Prostate gland (tissue), 2 donors: ENCODE measurements around the gene KCNG2. TPM values are rescaled to one million over a fixed set of nuclear protein-coding genes. Genes with fewer than 3 reads are reported as not detected.

ENCODE experiments used
- DNase-seq: peaks from one replicate; pipeline ENCODE4 v3.0.0-alpha.2; 2019; ENCODE audit warnings: low spot score
- H3K27ac ChIP-seq, 2 donors: fragments of 200-600 bp; sonication (generic); 2 replicates each; pipeline ENCODE4 v1.5.1; 2017 to 2019
- H3K27me3 ChIP-seq: fragments of 200-600 bp; sonication (generic); replicated peaks from 2 replicates; pipeline ENCODE4 v1.5.1; 2019; ENCODE audit not compliant: insufficient read depth
- H3K36me3 ChIP-seq, 2 donors: fragments of 200-600 bp; sonication (generic); 1 replicate in 1 of 2; 2 replicates in 1 of 2; pipeline versions ENCODE4 v1.5.1 to v1.8.1; 2017 to 2019
- H3K4me1 ChIP-seq: fragments of 200-600 bp; sonication (generic); replicated peaks from 2 replicates; pipeline ENCODE4 v1.5.1; 2019
- H3K4me3 ChIP-seq, 2 donors: fragments of 200-600 bp; sonication (generic); 2 replicates each; pipeline ENCODE4 v1.5.1; 2017 to 2019
- H3K9me3 ChIP-seq: fragments of 200-600 bp; sonication (generic); 2 replicates; pipeline ENCODE4 v1.5.1; 2017
- CTCF ChIP-seq, 4 experiments: fragments of 200-600 bp in 2 of 4; fragments of 450-650 bp in 2 of 4; sonication (generic) in 2 of 4; IDR thresholded peaks; 1 replicate in 3 of 4; 2 replicates in 1 of 4; pipeline ENCODE4 v1.5.1; 2016 to 2019; ENCODE audit warnings: antibody characterized with exemption in 4 of 4, mild to moderate bottlenecking in 2 of 4, moderate library complexity in 2 of 4
- POLR2A ChIP-seq: fragments of 450-650 bp; IDR thresholded peaks from one replicate; pipeline ENCODE4 v1.6.1; 2016; ENCODE audit warnings: antibody characterized with exemption, mild to moderate bottlenecking
- POLR2AphosphoS5 ChIP-seq: sonication (generic); formaldehyde crosslinking; IDR thresholded peaks from one replicate; pipeline ENCODE4 v1.6.1; 2017; ENCODE audit warnings: antibody characterized with exemption
- WGBS: methylation state at CpG from one replicate; pipeline ENCODE4 v1.1.5; 2018; 5-methylcytosine and 5-hydroxymethylcytosine counted together
- intact Hi-C: fragments of 100-400 bp; cut with DNase I; formaldehyde crosslinking; loops from one replicate; pipeline ENCODE4 v1.14.2; 2022
- total RNA-seq, 2 donors: library from RNA; depleted of rRNA; stranded (reverse); fragments of >200 nt; gene quantifications; one replicate each; pipeline ENCODE4 v1.1.0, GENCODE V29; 2016

The KCNG2 gene
- total RNA-seq, 2 donors from 2014 or later = 3.7 TPM; not detected in 1

- Histone ChIP-seq H3K27me3 (no peaks in the 10 kb centered on the region), H3K36me3 (no peaks in the 10 kb centered on the region), H3K9me3 (no peaks in the 10 kb centered on the region), H3K27ac (no peak overlapping the region), H3K4me3 (no peak overlapping the region), H3K4me1 (no peaks in the 10 kb centered on the region)
- TF ChIP-seq POLR2AphosphoS5 = no peak
- no peak for TF ChIP-seq CTCF (IDR thresholded peaks at IDR 0.05)
- no peak for TF ChIP-seq POLR2A
- intact Hi-C loops = no loop called here
- 88% methylated on average over 19 of the region's 20 CpGs for WGBS
- DNase-seq = no peak
Observed at GRCh38 chr18:79912409-79912991, 114.8 kb downstream of the KCNG2 start.

GRCh38 chr18:79912994-79913831 is 115.5 kb downstream of the KCNG2 start:
- Histone ChIP-seq H3K4me1 (no peaks in the 10 kb centered on the region), H3K9me3 (no peaks in the 10 kb centered on the region), H3K4me3 (no peak overlapping the region), H3K36me3 (no peaks in the 10 kb centered on the region), H3K27me3 (no peaks in the 10 kb centered on the region), H3K27ac (no peak overlapping the region)
- no peak for DNase-seq
- TF ChIP-seq POLR2AphosphoS5 (no peak), CTCF (IDR thresholded peaks at IDR 0.05) (no peak), POLR2A (no peak)
- intact Hi-C loops = no loop called here
- 90% methylated on average over 28 of the region's 28 CpGs for WGBS

GRCh38 chr18:79914614-79915160 is 116.9 kb downstream of the KCNG2 start:
- Histone ChIP-seq H3K27ac (no peak overlapping the region), H3K4me1 (no peaks in the 10 kb centered on the region), H3K36me3 (no peaks in the 10 kb centered on the region), H3K9me3 (no peaks in the 10 kb centered on the region), H3K27me3 (no peaks in the 10 kb centered on the region), H3K4me3 (no peak overlapping the region)
- WGBS = 92% methylated on average over 20 of the region's 20 CpGs
- intact Hi-C loops = no loop called here
- no peak for DNase-seq
- TF ChIP-seq CTCF (IDR thresholded peaks at IDR 0.05) (no peak), POLR2A (no peak), POLR2AphosphoS5 (no peak)

DNA sequence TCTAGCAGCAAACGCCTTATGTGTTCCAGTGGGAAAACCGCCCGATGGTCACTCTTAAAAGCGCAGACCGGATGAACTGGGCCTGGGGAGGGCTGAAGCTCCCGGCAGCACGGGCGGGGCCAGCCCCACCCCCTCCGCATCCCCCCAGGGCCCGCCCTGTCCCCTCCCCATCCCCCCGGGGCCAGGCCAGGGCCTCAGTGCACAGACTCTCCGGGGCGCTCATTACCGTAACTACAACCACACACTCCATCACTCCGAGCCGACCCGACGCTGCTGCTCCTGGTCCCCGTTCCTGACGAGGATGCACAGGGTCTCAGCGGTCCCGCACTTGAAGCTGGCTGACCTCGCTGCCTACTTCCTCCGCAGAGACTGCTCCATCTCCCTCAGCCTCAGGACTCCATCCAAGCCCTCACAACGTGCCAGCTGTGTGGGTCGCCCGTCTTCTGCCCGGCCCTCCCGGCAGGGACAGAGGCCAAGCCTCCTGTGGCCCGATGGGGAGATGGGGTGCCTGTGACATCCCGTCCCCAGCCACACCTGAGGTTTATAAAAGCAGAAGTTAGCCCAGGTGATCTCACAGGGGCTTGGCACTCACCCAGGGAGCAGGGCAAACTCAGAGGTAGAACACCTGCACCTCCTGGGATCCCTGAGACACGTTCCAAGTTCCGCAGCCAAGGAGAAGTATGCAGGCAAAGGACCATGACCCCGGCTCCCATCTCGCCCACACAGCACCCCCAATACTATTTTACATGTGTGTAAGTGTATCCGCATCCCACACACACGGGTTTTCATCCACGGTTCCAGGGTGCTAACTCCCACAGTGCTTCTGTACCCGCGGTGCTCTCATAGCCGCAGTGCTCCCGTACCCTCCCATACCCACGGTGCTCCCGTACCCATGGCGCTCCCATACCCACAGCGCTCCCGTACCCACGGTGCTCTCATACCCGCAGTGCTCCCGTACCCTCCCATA is 117.7 kb downstream of the KCNG2 start:
- intact Hi-C loops = no loop called here
- no peak for DNase-seq
- H3K4me3 ChIP-seq = no peak overlapping the region
- no peaks in the 10 kb centered on the region for H3K4me1 ChIP-seq
- TF ChIP-seq CTCF (IDR thresholded peaks at IDR 0.05) (no peak), POLR2AphosphoS5 (no peak), POLR2A (no peak)
- no peaks in the 10 kb centered on the region for H3K36me3 ChIP-seq
- H3K27me3 ChIP-seq = no peaks in the 10 kb centered on the region
- H3K27ac ChIP-seq = no peak overlapping the region
- H3K9me3 ChIP-seq = no peaks in the 10 kb centered on the region
- 94% methylated on average over 50 of the region's 50 CpGs for WGBS
